Central memory CD8-positive, alpha-beta T cell (primary cell): ENCODE data around the gene RNF186.
"Not testable (repeated sequence)": the region's sequence is repeated elsewhere in the genome, so short reads cannot be mapped to it uniquely, and the experiment has no call there.

Source experiments
- ATAC-seq: fragments of 150-1000 bp; cut with Tn5 transposase; replicated peaks from 2 replicates; pipeline ENCODE4 v1.10.0; 2022; ENCODE audit warnings: mild to moderate bottlenecking, moderate FRiP score, moderate number of reproducible peaks; ENCODE audit not compliant: poor library complexity, severe bottlenecking; ENCODE audit errors: extremely low read depth
- DNase-seq, 2 donors: peaks; one replicate each; pipeline ENCODE4 v3.0.0; 2021; ENCODE audit warnings: low spot score in 2 of 2
- H3K27ac Mint-ChIP-seq: one replicate; pipeline ENCODE4 v1.8.0; 2022; ENCODE audit warnings: low read depth, mild to moderate bottlenecking, moderate library complexity, mixed read lengths
- H3K27me3 Mint-ChIP-seq: one replicate; pipeline ENCODE4 v1.8.0; 2022; ENCODE audit warnings: mixed read lengths
- H3K36me3 Mint-ChIP-seq: one replicate; pipeline ENCODE4 v1.8.0; 2022; ENCODE audit warnings: mild to moderate bottlenecking, moderate library complexity, mixed read lengths; ENCODE audit not compliant: insufficient read depth
- H3K4me1 Mint-ChIP-seq: one replicate; pipeline ENCODE4 v1.8.0; 2022; ENCODE audit warnings: mixed read lengths
- H3K4me3 Mint-ChIP-seq: one replicate; pipeline ENCODE4 v1.8.0; 2022; ENCODE audit warnings: mild to moderate bottlenecking, moderate library complexity, mixed read lengths
- H3K9me3 Mint-ChIP-seq: one replicate; pipeline ENCODE4 v1.8.0; 2022; ENCODE audit warnings: mixed read lengths

RNF186 gene

DNA sequence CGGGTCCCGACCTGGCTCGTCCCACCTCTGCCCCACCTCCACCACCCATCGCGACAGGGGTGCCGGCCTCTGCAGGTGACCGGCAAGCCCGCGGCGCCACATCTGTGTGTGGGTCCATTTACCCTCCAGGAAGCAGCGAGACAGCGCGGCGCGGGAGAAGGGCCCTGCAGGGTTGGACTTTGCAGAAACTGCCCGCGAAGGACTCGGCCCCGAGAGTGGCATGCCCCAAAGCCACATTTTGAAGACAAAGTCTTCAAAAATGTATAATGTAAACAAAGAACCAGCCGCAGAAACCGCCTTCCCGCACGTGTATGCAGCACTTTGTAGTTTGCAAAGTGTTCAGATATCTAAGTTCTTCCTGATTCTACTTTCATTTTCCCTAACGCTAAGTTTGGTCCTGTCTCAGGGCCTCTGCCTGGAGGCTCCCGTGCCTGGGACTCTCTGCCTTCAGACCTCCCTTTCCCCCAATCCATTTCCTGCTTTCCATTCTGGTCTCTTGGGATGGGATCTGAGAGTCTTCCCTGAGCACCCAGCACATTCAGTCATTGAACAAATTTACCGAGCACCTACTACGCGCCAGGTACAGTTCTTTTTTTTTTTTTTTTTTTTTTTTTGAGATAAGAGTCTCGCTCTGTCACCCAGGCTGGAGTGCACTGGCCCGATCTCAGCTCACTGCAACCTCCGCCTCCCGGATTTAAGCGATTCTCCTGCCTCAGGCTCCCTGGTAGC is 14.8 kb downstream of the RNF186 start:
- DNase-seq (peak; percentile 19 to 22), ATAC-seq (peak; percentile 68)
- H3K27me3 Mint-ChIP-seq = peaks cover 6% of the 10 kb centered on the region
- H3K9me3 Mint-ChIP-seq = no peaks in the 10 kb centered on the region
- peaks cover 27% of the 10 kb centered on the region for H3K4me1 Mint-ChIP-seq
- H3K36me3 Mint-ChIP-seq = peaks cover 6% of the 10 kb centered on the region
- H3K27ac Mint-ChIP-seq = peak overlapping the region; percentile 94
- peak overlapping the region; percentile 91 for H3K4me3 Mint-ChIP-seq

DNA sequence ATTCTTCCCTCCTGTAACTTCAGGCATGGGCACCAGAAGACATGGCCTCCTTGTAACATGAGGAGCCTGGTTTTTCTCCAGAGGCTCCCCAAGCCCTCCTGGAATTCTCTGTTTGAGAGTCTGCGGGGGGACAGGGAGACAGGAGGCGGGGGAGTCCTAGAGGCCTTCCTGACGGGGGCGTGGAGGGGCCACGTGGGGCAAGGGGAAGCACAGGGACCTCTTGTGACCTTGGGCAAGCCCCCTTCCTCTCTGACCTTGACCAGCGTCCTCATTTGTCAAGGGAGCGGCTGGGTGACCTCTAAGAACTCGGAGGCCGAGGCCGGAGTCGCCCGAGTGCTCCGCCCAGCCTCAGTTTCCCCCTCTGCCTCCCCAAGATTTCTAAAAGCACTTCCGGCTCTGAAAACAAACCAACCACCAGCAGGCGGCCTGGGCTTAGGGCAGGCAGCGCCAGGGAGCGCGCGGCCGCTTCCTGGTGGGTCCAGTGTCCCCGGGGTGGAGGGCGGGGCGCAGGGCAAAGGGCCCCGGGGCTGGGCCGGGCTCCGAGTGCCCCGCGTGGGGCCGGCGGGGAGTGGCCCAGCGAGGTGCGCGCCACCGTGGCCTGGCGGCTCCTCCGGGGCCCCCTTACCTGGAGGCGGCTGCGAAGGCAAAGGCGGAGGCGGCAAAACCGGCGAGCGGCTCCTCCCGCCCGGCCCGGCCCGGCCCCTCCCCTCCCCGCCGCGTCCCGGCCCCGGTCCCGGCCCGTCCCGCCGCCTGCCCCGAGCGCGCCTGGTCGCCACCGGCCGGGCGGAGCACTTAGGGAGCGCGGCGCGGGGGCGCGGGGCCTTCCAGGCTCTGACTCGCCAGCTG is 15.6 kb downstream of the RNF186 start, which contains the start of gene TMCO4:
Gene TMCO4 (minus strand): TSS at position 687 of the 846 bp plus-strand sequence. CDS start 19,158 bp downstream, outside the sequence.
- Mint-ChIP-seq H3K4me1 (peaks cover 32% of the 10 kb centered on the region), H3K4me3 (peak within 1 kb of the TSS; percentile 91), H3K27me3 (no peaks in the 10 kb centered on the region), H3K27ac (peak within 1 kb of the TSS; percentile 94), H3K9me3 (no peaks in the 10 kb centered on the region), H3K36me3 (peaks cover 7% of the 10 kb centered on the region)
- ATAC-seq (peak; percentile 65), DNase-seq (peak; percentile 27 to 35)

DNA sequence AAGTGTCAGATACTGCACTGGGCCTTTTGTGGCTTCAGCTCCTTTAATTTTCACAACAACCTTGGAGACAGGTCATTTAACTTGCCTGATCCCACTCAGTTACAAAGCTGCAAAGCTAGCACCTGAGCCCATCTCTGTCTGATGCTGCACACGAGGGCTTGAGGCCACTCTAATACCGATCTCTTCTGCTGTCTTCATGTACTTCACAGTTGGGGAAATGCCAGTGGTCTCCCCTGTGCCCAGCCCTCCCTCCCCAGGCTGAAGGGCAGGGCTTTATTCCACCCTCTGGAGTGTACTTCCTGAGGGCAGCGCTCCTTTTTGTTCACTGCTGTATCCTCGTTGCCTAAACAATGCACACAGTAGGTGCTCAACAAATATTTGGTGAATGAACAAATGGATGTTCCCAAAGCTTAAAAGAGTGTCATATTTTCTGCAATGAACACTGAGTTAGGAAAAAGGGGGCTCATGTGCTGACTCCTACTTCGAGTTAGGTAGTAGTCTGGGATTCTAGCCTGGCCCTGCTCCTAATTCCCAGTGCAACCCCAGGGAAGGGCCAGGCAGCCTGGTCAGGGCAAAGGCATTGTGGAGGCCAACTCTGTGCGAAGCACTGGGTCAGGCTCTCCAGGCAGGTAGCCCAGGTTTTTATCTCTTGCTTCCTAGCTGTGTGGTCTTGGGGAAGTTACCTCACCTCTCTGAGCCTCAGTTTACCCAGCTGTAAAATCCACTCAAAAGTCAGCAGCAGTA is 16.4 kb downstream of the RNF186 start:
- no peak for DNase-seq
- peak overlapping the region; percentile 94 for H3K27ac Mint-ChIP-seq

DNA sequence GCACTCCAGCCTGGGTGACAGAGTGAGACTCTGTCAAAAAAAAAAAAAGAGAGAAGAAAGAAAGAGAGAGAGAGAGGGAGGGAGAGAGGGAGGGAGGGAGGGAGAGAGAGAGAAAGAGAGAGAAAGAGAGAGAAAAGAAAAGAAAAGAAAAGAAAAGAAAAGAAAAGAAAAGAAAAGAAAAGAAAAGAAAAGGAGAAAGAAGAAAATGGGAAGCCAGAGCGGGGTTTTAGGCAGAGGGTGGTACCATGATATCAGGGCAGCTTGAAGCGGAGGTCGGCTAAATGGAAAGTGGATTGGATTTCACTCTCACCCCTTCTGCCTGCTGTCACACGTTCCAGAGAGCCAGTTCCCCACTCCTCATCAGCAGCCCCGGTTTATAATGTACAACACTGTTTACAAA is 17.3 kb downstream of the RNF186 start:
- H3K27ac Mint-ChIP-seq = peak overlapping the region; percentile 1
- H3K9me3 Mint-ChIP-seq = no peaks in the 10 kb centered on the region
- ATAC-seq = no peak
- H3K36me3 Mint-ChIP-seq = peaks cover 9% of the 10 kb centered on the region
- H3K4me1 Mint-ChIP-seq = peaks cover 47% of the 10 kb centered on the region
- DNase-seq = no peak
- H3K4me3 Mint-ChIP-seq = peak overlapping the region; percentile 54
- H3K27me3 Mint-ChIP-seq = no peaks in the 10 kb centered on the region

More for the DNA sequence above, 16.4 kb downstream of the RNF186 start:
- Mint-ChIP-seq H3K4me1 (peaks cover 40% of the 10 kb centered on the region), H3K36me3 (peaks cover 9% of the 10 kb centered on the region), H3K9me3 (no peaks in the 10 kb centered on the region), H3K27me3 (no peaks in the 10 kb centered on the region), H3K4me3 (peak overlapping the region; percentile 91)
- ATAC-seq = no peak

DNA sequence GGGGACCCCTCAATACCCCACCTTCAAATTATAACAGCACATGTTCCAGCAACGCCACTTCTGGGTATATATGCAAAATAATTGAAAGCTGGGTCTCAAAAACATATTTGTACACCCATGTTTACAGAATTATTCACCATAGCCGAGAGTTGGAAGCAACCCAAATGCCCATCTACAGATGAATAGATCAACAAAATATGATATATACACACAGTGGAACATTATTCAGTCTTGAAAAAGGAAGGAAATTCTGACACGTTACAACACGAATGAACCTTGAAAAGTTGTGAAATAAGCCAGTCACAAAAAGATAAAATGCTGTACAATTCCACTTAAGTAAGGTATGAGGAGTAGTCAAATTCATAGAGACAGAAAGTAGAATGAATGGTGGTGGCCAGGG is 20.5 kb downstream of the RNF186 start:
- Mint-ChIP-seq H3K36me3 (peaks cover 5% of the 10 kb centered on the region), H3K4me3 (no peak overlapping the region), H3K27ac (no peak overlapping the region), H3K9me3 (no peaks in the 10 kb centered on the region), H3K27me3 (no peaks in the 10 kb centered on the region), H3K4me1 (peaks cover 40% of the 10 kb centered on the region)
- no peak for DNase-seq
- ATAC-seq = no peak

DNA sequence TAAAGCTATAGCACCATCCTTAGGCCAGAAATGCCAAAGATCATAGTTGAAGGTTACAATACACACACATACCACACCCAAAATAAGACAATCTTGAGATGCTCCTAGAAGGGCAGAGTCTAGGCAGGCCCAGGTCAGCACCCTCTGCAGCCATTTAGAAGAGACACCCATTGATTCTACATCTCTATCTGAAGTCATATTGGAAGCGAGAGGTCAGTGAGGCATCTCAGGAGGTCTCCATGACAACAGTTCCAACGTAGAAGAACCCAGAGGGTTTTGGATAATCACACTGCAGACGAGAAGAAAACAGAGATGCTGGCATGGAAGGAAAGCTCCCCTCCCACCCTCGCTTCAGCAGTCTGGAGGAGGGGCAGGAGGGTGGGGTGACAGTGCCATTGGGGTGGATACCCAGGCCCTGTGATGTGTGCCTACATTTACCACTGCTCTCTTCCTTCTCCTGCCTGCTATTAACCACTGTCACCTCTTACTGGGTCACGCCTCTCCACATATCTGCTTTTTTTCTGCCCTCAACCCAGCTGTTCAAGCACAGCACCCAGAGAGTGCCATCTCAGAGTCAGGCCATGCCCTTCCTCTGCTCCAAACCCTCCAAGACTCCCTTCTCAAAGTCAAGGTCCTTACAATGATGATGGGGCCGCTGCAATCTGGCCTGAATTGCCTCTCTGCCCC is 21.6 kb downstream of the RNF186 start:
- H3K36me3 Mint-ChIP-seq = peaks cover 3% of the 10 kb centered on the region
- H3K27me3 Mint-ChIP-seq = no peaks in the 10 kb centered on the region
- H3K27ac Mint-ChIP-seq = peak overlapping the region; percentile 20
- no peak overlapping the region for H3K4me3 Mint-ChIP-seq
- DNase-seq = no peak
- peaks cover 32% of the 10 kb centered on the region for H3K4me1 Mint-ChIP-seq
- H3K9me3 Mint-ChIP-seq = no peaks in the 10 kb centered on the region
- ATAC-seq = no peak

DNA sequence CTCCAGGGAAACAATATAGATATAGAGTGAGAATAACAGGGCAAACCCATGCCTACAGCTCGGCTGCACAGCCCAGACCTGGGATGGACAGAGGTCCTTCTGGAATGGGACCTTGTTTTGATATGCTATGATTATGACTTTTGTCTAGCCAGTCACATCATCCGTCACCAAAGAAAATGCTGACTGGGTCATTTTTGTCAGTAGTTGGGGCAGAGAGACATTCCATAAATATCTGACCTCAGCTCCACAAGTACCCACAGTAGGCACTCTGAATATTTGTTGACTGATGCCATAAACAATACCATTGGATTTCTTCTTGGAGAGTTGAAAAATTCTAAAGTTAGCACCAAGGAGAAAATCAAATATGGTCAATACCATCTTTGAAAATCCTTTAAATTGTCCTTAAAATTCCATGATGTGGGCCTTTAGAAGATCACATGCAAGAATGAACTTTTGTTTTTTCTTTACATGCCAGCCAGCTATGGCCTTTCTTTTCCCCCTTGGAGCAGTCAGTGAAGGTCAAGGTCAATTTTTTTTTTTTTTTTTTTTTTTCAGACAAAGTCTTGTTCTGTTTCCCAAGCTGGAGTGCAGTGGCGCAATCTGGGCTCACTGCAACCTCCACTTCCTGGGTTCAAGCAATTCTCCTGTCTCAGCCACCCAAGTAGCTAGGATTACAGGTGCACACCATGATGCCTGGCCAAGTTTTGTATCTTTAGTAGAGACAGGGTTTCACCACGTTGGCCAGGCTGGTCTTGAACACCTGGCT is 22.7 kb downstream of the RNF186 start:
- peaks cover 4% of the 10 kb centered on the region for H3K36me3 Mint-ChIP-seq
- H3K9me3 Mint-ChIP-seq = no peaks in the 10 kb centered on the region
- DNase-seq = no peak

DNA sequence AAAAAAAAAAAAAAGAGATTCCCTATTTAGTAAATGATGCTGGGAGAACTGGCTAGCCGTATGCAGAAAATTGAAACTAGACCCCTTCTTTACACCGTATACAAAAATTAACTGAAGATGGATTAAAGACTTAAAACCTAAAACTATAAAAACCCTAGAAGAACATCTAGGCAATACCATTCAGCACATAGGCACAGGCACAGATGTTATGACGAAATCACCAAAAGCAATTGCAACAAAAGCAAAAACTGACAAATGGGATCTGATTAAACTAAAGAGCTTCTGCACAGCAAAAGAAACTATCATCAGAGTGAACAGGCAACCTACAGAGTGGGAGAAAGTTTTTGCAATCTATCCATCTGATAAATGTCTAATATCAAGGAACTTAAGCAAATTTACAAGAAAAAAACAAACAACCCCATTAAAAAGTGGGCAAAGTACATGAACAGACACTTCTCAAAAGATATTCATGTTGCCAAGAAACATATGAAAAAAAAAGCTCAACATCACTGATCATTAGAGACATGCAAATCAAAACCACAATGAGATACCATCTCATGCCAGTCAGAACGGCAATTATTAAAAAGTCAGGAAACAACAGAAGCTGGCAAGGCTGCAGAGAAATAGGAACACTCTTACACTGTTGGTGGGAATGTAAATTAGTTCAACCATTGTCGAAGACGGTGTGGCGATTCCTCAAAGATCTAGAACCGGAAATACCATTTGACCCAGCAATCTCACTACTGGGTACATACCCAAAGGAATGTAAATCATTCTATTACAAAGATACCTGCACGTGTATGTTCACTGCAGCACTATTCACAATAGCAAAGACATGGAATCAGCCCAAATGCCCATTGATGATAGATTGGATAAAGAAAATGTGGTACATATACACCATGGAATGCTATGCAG is 24.8 kb downstream of the RNF186 start:
- H3K27ac Mint-ChIP-seq, DNase-seq: not testable (repeated sequence)

More for the DNA sequence above, 22.7 kb downstream of the RNF186 start:
- Mint-ChIP-seq H3K4me1 (peaks cover 30% of the 10 kb centered on the region), H3K27ac (no peak overlapping the region), H3K4me3 (no peak overlapping the region), H3K27me3 (no peaks in the 10 kb centered on the region)
- no peak for ATAC-seq

DNA sequence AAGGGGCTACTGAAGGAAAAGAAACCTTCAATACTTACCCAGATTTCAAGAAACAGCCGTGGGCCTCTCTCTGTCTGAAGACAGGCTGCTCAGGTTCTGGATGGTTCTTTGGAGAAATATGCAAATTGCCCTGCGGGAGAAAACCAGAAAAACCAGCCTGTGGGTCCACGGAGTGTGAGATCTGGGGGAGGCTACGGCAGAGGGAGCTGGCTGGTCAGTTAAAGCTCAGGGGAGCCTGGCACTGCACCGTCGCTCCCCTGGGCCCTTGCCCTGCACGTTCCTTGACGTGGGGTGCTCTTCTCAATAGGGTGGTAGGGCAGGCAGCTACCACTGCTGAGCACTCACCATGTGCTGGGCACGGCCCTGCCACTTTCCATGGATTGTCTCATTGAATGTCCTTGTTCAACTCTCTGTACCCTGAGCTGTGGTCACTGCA is 28.1 kb downstream of the RNF186 start:
- DNase-seq = no peak
- H3K4me3 Mint-ChIP-seq = no peak overlapping the region
- H3K4me1 Mint-ChIP-seq = peaks cover 18% of the 10 kb centered on the region
- H3K36me3 Mint-ChIP-seq = peaks cover 9% of the 10 kb centered on the region
- ATAC-seq = no peak
- H3K27me3 Mint-ChIP-seq = no peaks in the 10 kb centered on the region
- no peak overlapping the region for H3K27ac Mint-ChIP-seq
- H3K9me3 Mint-ChIP-seq = no peaks in the 10 kb centered on the region

More for the DNA sequence above, 24.8 kb downstream of the RNF186 start:
- H3K36me3 Mint-ChIP-seq, H3K9me3 Mint-ChIP-seq, H3K27me3 Mint-ChIP-seq, ATAC-seq, H3K4me3 Mint-ChIP-seq: not testable (repeated sequence)
- peaks cover 36% of the 10 kb centered on the region for H3K4me1 Mint-ChIP-seq

DNA sequence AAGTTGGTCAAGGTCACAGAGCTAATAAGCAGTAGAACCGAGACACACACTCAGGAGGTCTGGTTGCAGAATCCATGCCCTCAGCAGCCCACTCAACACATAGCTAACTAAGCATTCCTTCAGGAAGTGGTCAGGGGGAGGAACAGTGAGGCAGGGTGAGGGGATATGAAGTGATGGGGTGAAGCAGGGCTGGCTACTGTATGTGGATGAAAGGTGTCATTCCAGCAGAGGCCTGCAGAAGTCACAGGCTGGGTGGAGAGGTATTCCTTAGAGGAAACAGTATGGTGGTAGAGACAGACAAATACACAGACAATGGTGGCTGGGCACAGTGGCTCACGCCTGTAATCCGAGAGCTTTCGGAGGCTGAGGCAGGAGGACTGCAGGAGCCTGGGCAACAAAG is 29.4 kb downstream of the RNF186 start:
- H3K27me3 Mint-ChIP-seq = no peaks in the 10 kb centered on the region
- peaks cover 14% of the 10 kb centered on the region for H3K4me1 Mint-ChIP-seq
- no peak for DNase-seq
- H3K36me3 Mint-ChIP-seq = peaks cover 9% of the 10 kb centered on the region
- no peak overlapping the region for H3K4me3 Mint-ChIP-seq
- H3K27ac Mint-ChIP-seq = no peak overlapping the region
- no peak for ATAC-seq
- H3K9me3 Mint-ChIP-seq = no peaks in the 10 kb centered on the region
